ENCODE measurements around the gene NLRP3.
"Not testable (repeated sequence)": the region's sequence is repeated elsewhere in the genome, so short reads cannot be mapped to it uniquely, and the experiment has no call there.

The NLRP3 gene

GRCh38 chr1:247475793-247476192 lies 59.8 kb downstream of the NLRP3 start:
- TF ChIP-seq CTCF (IDR thresholded peaks at IDR 0.05; ENCODE audit: unreplicated experiment in 3 of 3), result no peak
- Mint-ChIP-seq H3K9me3 (peaks cover 7% of the 10 kb centered on the region), H3K4me1 (no peaks in the 10 kb centered on the region), H3K27ac (no peak overlapping the region), H3K36me3 (ENCODE audit: low read depth) (no peaks in the 10 kb centered on the region), H3K4me3 (no peak overlapping the region), H3K27me3 (ENCODE audit: low read depth) (no peaks in the 10 kb centered on the region)

DNA sequence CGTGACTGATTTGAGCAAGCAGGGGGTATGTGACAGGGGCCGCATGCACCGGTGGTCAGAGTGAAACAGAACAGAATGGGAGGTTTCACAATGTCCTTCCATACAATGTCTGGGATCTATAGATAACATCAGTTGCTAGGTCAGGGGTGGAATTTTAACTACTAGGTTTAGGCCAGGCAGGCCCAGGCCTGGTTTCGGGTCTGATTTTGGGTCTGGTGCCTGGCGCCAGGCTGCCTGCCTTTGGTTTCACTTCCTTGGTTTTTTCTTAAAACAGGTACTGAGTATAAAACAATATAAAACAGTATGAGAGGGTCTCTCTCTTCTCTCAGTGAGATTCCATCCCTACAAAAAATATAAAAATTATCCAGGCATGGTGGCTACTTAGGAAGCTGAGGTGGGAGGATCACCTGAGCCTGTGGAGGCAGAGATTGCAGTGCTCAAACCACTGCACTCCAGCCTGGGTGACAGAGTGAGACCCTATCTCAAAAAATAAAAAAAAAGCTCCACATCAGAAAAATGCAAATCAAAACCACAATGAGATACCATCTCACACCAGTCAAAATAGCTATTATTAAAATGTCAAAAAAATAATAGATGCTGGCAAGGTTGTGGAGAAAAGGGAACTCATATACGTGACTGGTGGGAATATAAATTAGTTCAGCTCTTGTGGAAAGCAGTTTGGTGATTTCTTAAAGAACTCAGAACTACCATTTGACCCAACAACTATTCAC lies 60.5 kb downstream of the NLRP3 start:
- H3K27me3 Mint-ChIP-seq (ENCODE audit: low read depth); H3K36me3 Mint-ChIP-seq (ENCODE audit: low read depth); H3K4me1 Mint-ChIP-seq; H3K4me3 Mint-ChIP-seq; H3K27ac Mint-ChIP-seq; H3K9me3 Mint-ChIP-seq: not testable (repeated sequence)

- no peaks in the 10 kb centered on the region for H3K27me3 Mint-ChIP-seq (ENCODE audit: low read depth)
- H3K9me3 Mint-ChIP-seq, result no peaks in the 10 kb centered on the region
- no peak overlapping the region for H3K27ac Mint-ChIP-seq
- TF ChIP-seq CTCF (IDR thresholded peaks at IDR 0.05; ENCODE audit: unreplicated experiment in 3 of 3), result no peak
- no peak overlapping the region for H3K4me3 Mint-ChIP-seq
- H3K36me3 Mint-ChIP-seq (ENCODE audit: low read depth), result no peaks in the 10 kb centered on the region
- no peaks in the 10 kb centered on the region for H3K4me1 Mint-ChIP-seq
Observed at GRCh38 chr1:247482747-247483146, 66.8 kb downstream of the NLRP3 start.

- Mint-ChIP-seq H3K27me3 (ENCODE audit: low read depth) (peaks cover 6% of the 10 kb centered on the region), H3K27ac (no peak overlapping the region), H3K4me1 (no peaks in the 10 kb centered on the region), H3K9me3 (no peaks in the 10 kb centered on the region), H3K36me3 (ENCODE audit: low read depth) (no peaks in the 10 kb centered on the region), H3K4me3 (no peak overlapping the region)
- peak; percentile 58 to 63 (median 59) for TF ChIP-seq CTCF (IDR thresholded peaks at IDR 0.05; ENCODE audit: unreplicated experiment in 3 of 3)
Observed at GRCh38 chr1:247487057-247487456, 71.1 kb downstream of the NLRP3 start.

GRCh38 chr1:247491328-247491727 lies 75.4 kb downstream of the NLRP3 start:
- Mint-ChIP-seq H3K4me1 (no peaks in the 10 kb centered on the region), H3K27me3 (ENCODE audit: low read depth) (peaks cover 8% of the 10 kb centered on the region), H3K36me3 (ENCODE audit: low read depth) (no peaks in the 10 kb centered on the region), H3K9me3 (no peaks in the 10 kb centered on the region), H3K4me3 (no peak overlapping the region), H3K27ac (no peak overlapping the region)
- no peak for TF ChIP-seq CTCF (IDR thresholded peaks at IDR 0.05; ENCODE audit: unreplicated experiment in 3 of 3)

DNA sequence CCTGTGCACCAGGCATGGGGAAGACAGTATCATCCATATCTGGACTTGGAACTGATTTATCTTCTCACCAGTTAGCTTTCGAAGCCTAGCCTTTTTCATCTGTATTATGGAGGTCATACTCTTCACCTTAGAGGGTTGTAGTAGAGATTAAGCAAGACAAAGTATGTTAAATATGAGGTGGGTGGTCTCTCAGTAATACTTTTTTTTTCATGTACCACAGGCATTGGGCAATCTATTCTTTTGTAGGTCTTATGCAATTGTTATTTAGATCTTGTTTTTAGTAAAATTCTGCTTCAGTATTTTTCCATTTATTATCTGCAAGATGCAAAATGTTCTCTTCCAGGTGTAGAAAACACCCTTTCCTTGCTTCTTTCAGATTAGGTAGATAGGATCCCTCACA lies 77.1 kb downstream of the NLRP3 start:
- Mint-ChIP-seq H3K36me3 (ENCODE audit: low read depth) (no peaks in the 10 kb centered on the region), H3K9me3 (no peaks in the 10 kb centered on the region), H3K4me3 (no peak overlapping the region), H3K27ac (no peak overlapping the region), H3K4me1 (no peaks in the 10 kb centered on the region), H3K27me3 (ENCODE audit: low read depth) (peaks cover 8% of the 10 kb centered on the region)
- TF ChIP-seq CTCF (IDR thresholded peaks at IDR 0.05; ENCODE audit: unreplicated experiment in 3 of 3), result no peak

All from nephron (organoid).